A549 (cell line): Measurements from ENCODE around the gene EMD. TPM values are rescaled to one million over a fixed set of nuclear protein-coding genes. Genes with fewer than 3 reads are reported as not detected.

Source experiments
- ATAC-seq, 2 experiments: fragments of 200-7000 bp in 1 of 2; fragments of >200 bp in 1 of 2; cut with Nextera tagmentation in 1 of 2; cut with Tn5 transposase in 1 of 2; 3 replicates each; pipeline versions ENCODE4 v1.8.0 to v1.9.1; 2018 to 2020; ENCODE audit warnings: mild to moderate bottlenecking in 1 of 2, moderate library complexity in 1 of 2
- CTCF ChIA-PET: fragments of 300-600 bp; sonication (Branson Sonifier 250); formaldehyde crosslinking; extraction: SDS; loops from one replicate; lab custom pipeline; 2021; ENCODE audit warnings: antibody characterized with exemption, inconsistent platforms; lab: Yijun Ruan, JAX
- POLR2A ChIA-PET: fragments of 350-600 bp; formaldehyde crosslinking; extraction: SDS; loops from one replicate; lab custom pipeline; 2021; ENCODE audit warnings: antibody characterized with exemption, inconsistent platforms; lab: Yijun Ruan, JAX
- DNase-seq, 2 experiments: peaks; one replicate each; pipeline versions ENCODE4 v3.0.0 to v3.0.0-alpha.2; 2011 to 2016; ENCODE audit warnings: low read depth in 1 of 2, low spot score in 1 of 2
- FAIRE-seq: peaks from 2 replicates; lab custom pipeline; 2011; peaks lifted over from hg19 to GRCh38; lab: Jason Lieb, UNC
- H3K27ac ChIP-seq, 2 experiments: fragments of >200 bp; sonication (Bioruptor Twin); formaldehyde crosslinking; 3 replicates each; pipeline ENCODE4 v1.5.1; 2016 to 2017
- H3K4me1 ChIP-seq: fragments of >200 bp; sonication (Bioruptor Twin); formaldehyde crosslinking; 3 replicates; pipeline ENCODE4 v1.6.1; 2016
- H3K4me2 ChIP-seq: fragments of >200 bp; sonication (Bioruptor Twin); formaldehyde crosslinking; 3 replicates; pipeline ENCODE4 v1.6.1; 2016
- H3K4me3 ChIP-seq: fragments of >200 bp; sonication (Bioruptor Twin); formaldehyde crosslinking; 3 replicates; pipeline ENCODE4 v1.5.1; 2016
- H3K9me3 ChIP-seq: fragments of >200 bp; sonication (Bioruptor Twin); formaldehyde crosslinking; 3 replicates; pipeline ENCODE4 v1.6.1; 2016
- BHLHE40 ChIP-seq: IDR thresholded peaks from 2 replicates; pipeline ENCODE4 v1.6.1; 2012; ENCODE audit warnings: low read depth, low read length, inconsistent platforms
- CBX2 ChIP-seq: fragments of 200-600 bp; sonication (generic); IDR thresholded peaks from 2 replicates; pipeline ENCODE4 v1.6.1; 2016; ENCODE audit warnings: low read depth, mild to moderate bottlenecking, borderline replicate concordance
- CBX8 ChIP-seq: fragments of 200-600 bp; sonication (generic); IDR thresholded peaks from 2 replicates; pipeline ENCODE4 v1.6.1; 2016
- CEBPB ChIP-seq, 2 experiments: fragments of >200 bp in 1 of 2; sonication (Bioruptor Twin) in 1 of 2; formaldehyde crosslinking in 1 of 2; IDR thresholded peaks; 2 replicates each; pipeline ENCODE4 v1.6.1; 2012 to 2016
- CHD4 ChIP-seq: fragments of 200-600 bp; sonication (generic); IDR thresholded peaks from 2 replicates; pipeline ENCODE4 v1.6.1; 2016; ENCODE audit warnings: antibody characterized with exemption, mild to moderate bottlenecking, borderline replicate concordance
- EHMT2 ChIP-seq: fragments of 200-600 bp; sonication (generic); IDR thresholded peaks from 2 replicates; pipeline ENCODE4 v1.6.1; 2016; ENCODE audit warnings: antibody characterized with exemption, low read depth, mild to moderate bottlenecking, moderate library complexity
- ESRRA ChIP-seq: fragments of 150-350 bp; IDR thresholded peaks from 2 replicates; pipeline ENCODE4 v1.6.1; 2014; ENCODE audit warnings: mild to moderate bottlenecking, low read length, borderline replicate concordance
- FOSL2 ChIP-seq, 2 experiments: fragments of 450-650 bp in 1 of 2; fragments of >200 bp in 1 of 2; sonication (Bioruptor Twin) in 1 of 2; formaldehyde crosslinking; IDR thresholded peaks; 2 replicates each; pipeline versions ENCODE4 v1.5.0 to v1.6.1; 2016 to 2020; ENCODE audit warnings: mild to moderate bottlenecking in 1 of 2, moderate library complexity in 1 of 2
- JUNB ChIP-seq: fragments of >200 bp; sonication (Bioruptor Twin); formaldehyde crosslinking; IDR thresholded peaks from 2 replicates; pipeline ENCODE4 v1.6.1; 2016
- KDM1A ChIP-seq: fragments of 200-600 bp; sonication (generic); IDR thresholded peaks from 2 replicates; pipeline ENCODE4 v1.6.1; 2016; ENCODE audit warnings: low read depth, mild to moderate bottlenecking
- MAZ ChIP-seq: fragments of 150-350 bp; IDR thresholded peaks from 2 replicates; pipeline ENCODE4 v1.6.1; 2014; ENCODE audit warnings: antibody characterized with exemption, low read depth, low read length, borderline replicate concordance
- NFE2L2 ChIP-seq: fragments of 150-350 bp; conservative IDR thresholded peaks from 2 replicates; pipeline ENCODE4 v1.6.1; 2014; ENCODE audit warnings: low read length
- NPAS2 ChIP-seq: fragments of 250-450 bp; sonication (Bioruptor Pico); IDR thresholded peaks from 2 replicates; pipeline ENCODE4 v1.8.0; 2022; ENCODE audit warnings: mild to moderate bottlenecking, moderate library complexity, borderline replicate concordance
- RCOR1 ChIP-seq: fragments of 150-350 bp; IDR thresholded peaks from 2 replicates; pipeline ENCODE4 v1.6.1; 2014; ENCODE audit warnings: antibody characterized with exemption, low read length, low read depth
- RFX5 ChIP-seq: fragments of 450-650 bp; IDR thresholded peaks from 2 replicates; pipeline ENCODE4 v1.7.1; 2014; ENCODE audit warnings: antibody characterized with exemption, mild to moderate bottlenecking, moderate library complexity
- SREBF2 ChIP-seq: fragments of 450-650 bp; IDR thresholded peaks from 2 replicates; pipeline ENCODE4 v1.6.1; 2014; ENCODE audit warnings: mild to moderate bottlenecking, moderate library complexity
- TFCP2L1 ChIP-seq: fragments of 250-450 bp; sonication (Bioruptor Pico); IDR thresholded peaks from 2 replicates; pipeline ENCODE4 v1.5.0; 2021; ENCODE audit warnings: mild to moderate bottlenecking
- ZNF302 ChIP-seq: fragments of 250-450 bp; sonication (Bioruptor Pico); IDR thresholded peaks from 2 replicates; pipeline ENCODE4 v1.9.0; 2021; ENCODE audit warnings: inconsistent platforms, mild to moderate bottlenecking, moderate library complexity
- ZSCAN20 ChIP-seq: fragments of 250-450 bp; sonication (Bioruptor Pico); IDR thresholded peaks from 2 replicates; pipeline ENCODE4 v1.8.0; 2022; ENCODE audit warnings: mild to moderate bottlenecking, moderate library complexity
- WGBS: methylation state at CpG from one replicate; pipeline ENCODE4 v1.1.6; 2017; ENCODE audit errors: missing lambda C conversion rate; 5-methylcytosine and 5-hydroxymethylcytosine counted together
- polyA plus RNA-seq, 4 experiments: library from polyadenylated mRNA; depleted of rRNA in 3 of 4; stranded (reverse); fragments of >200 nt; fragmentation: RNase III in 1 of 4; extraction: RNeasy Plus Mini Kit Qiagen cat#74134 plus additional on column Dnase treatment in 1 of 4; gene quantifications; 2 replicates in 3 of 4; 3 replicates in 1 of 4; pipeline ENCODE4 v1.2.3, GENCODE V29; 2011 to 2017
- TF ChIP-seq, protein P1 (sequence below): IDR thresholded peaks from 2 replicates; pipeline ENCODE4 v1.6.1; 2012
- TF ChIP-seq, protein P2 (sequence below): fragments of 200-600 bp; sonication (generic); IDR thresholded peaks from 2 replicates; pipeline ENCODE4 v1.6.1; 2016; ENCODE audit warnings: antibody characterized with exemption, mild to moderate bottlenecking, moderate library complexity
- TF ChIP-seq, protein P3 (sequence below): IDR thresholded peaks from 2 replicates; pipeline ENCODE4 v1.6.1; 2012
- TF ChIP-seq, protein P4 (sequence below): fragments of 250-450 bp; sonication (Bioruptor Pico); IDR thresholded peaks from 2 replicates; pipeline ENCODE4 v1.5.0; 2020; ENCODE audit warnings: low read depth, mild to moderate bottlenecking, moderate library complexity

The EMD gene
- polyA plus RNA-seq, 2 of the 4 experiments (the other 2 are of a cell fraction) = 34.6 to 126 TPM

DNA sequence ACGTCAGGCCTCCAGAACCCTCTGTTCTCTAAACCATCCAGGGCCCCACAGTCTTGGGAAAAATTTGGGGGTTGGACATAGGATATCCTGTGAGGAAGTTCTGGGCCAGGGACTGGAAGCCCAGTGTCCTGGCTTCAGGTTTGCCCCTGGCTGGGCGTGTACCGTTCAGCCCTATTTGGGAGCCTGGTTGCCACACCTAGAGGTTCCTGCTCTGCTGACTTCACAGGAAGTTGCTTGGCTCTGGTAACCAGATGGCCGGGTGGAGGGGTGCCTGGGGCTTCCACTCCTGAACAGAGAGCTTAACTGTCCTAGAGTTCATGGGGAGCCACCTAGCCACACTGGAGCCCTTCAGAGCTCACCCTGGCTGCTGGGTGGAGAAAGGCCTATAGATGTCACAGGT lies 33.4 kb downstream of the EMD start:
- peak overlapping the region; percentile 93 for H3K4me2 ChIP-seq
- FAIRE-seq = no peak
- TF ChIP-seq TFCP2L1 (CRISPR knock-in tag) = no peak
- no peak for TF ChIP-seq NFE2L2
- TF ChIP-seq CHD4 = no peak
- no peak for TF ChIP-seq CBX2
- TF ChIP-seq, protein P1, sequence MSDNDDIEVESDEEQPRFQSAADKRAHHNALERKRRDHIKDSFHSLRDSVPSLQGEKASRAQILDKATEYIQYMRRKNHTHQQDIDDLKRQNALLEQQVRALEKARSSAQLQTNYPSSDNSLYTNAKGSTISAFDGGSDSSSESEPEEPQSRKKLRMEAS = no peak
- no peak for TF ChIP-seq MAZ
- TF ChIP-seq, protein P2, sequence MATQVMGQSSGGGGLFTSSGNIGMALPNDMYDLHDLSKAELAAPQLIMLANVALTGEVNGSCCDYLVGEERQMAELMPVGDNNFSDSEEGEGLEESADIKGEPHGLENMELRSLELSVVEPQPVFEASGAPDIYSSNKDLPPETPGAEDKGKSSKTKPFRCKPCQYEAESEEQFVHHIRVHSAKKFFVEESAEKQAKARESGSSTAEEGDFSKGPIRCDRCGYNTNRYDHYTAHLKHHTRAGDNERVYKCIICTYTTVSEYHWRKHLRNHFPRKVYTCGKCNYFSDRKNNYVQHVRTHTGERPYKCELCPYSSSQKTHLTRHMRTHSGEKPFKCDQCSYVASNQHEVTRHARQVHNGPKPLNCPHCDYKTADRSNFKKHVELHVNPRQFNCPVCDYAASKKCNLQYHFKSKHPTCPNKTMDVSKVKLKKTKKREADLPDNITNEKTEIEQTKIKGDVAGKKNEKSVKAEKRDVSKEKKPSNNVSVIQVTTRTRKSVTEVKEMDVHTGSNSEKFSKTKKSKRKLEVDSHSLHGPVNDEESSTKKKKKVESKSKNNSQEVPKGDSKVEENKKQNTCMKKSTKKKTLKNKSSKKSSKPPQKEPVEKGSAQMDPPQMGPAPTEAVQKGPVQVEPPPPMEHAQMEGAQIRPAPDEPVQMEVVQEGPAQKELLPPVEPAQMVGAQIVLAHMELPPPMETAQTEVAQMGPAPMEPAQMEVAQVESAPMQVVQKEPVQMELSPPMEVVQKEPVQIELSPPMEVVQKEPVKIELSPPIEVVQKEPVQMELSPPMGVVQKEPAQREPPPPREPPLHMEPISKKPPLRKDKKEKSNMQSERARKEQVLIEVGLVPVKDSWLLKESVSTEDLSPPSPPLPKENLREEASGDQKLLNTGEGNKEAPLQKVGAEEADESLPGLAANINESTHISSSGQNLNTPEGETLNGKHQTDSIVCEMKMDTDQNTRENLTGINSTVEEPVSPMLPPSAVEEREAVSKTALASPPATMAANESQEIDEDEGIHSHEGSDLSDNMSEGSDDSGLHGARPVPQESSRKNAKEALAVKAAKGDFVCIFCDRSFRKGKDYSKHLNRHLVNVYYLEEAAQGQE = no peak
- TF ChIP-seq, protein P3, sequence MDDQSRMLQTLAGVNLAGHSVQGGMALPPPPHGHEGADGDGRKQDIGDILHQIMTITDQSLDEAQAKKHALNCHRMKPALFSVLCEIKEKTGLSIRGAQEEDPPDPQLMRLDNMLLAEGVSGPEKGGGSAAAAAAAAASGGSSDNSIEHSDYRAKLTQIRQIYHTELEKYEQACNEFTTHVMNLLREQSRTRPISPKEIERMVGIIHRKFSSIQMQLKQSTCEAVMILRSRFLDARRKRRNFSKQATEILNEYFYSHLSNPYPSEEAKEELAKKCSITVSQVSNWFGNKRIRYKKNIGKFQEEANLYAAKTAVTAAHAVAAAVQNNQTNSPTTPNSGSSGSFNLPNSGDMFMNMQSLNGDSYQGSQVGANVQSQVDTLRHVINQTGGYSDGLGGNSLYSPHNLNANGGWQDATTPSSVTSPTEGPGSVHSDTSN = no peak
- TF ChIP-seq JUNB = no peak
- no peak for TF ChIP-seq RCOR1
- no peak for TF ChIP-seq BHLHE40
- TF ChIP-seq CBX8 = no peak
- TF ChIP-seq ZSCAN20 (CRISPR knock-in tag) = no peak
- no peak for TF ChIP-seq KDM1A
- no peak for TF ChIP-seq CEBPB (IDR thresholded peaks at IDR 0.05)
- TF ChIP-seq ZNF302 (CRISPR knock-in tag) = no peak
- TF ChIP-seq FOSL2 (IDR thresholded peaks at IDR 0.05) = no peak
- no peak for TF ChIP-seq FOSL2 (CRISPR knock-in tag; IDR thresholded peaks at IDR 0.05)
- no peaks in the 10 kb centered on the region for H3K9me3 ChIP-seq
- peak overlapping the region; percentile 96 to 100 for H3K27ac ChIP-seq
- CTCF ChIA-PET = interaction anchor here (1.0 to 1.1 kb wide), 2 partner anchors 22 to 39 kb away, joined by 3 read pairs; no protein-coding TSS in a partner anchor
- peak overlapping the region; percentile 89 for H3K4me3 ChIP-seq
- peaks cover 28% of the 10 kb centered on the region for H3K4me1 ChIP-seq
- no peak for ATAC-seq
- WGBS = 46% methylated on average over 3 of the region's 4 CpGs
- DNase-seq = no peak
- POLR2A ChIA-PET = interaction anchor here (0.5 to 1.2 kb wide), 5 partner anchors 13 to 392 kb away, joined by 3 to 7 read pairs (median 3); partner anchors contain the start of genes ATP6AP1 and RPL10

DNA sequence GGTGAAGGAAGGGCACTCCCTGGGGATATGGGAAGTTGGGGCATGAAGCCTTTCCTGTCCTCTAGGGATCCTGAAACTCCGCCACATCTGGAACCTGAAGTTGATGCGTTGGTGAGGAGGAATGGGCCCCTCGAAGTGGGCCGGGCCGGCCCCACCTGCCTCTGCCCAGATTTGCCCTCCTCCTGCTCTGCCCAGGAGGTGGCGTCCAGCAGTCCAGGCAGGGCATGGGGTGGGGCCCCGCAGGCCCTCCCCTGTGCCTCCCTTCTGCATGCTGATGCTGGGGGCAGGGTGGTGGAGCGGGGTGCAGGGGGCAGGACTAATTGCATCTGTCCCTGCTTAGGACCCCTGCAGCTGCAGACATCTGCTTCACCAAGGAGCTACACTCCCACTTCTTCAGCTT lies 34.0 kb downstream of the EMD start:
- H3K4me2 ChIP-seq = peak overlapping the region; percentile 93
- POLR2A ChIA-PET = no interaction called here
- H3K4me3 ChIP-seq = no peak overlapping the region
- CTCF ChIA-PET = interaction anchor here (1.0 to 2.2 kb wide), 2 partner anchors 14 to 39 kb away, joined by 3 to 5 read pairs; no protein-coding TSS in a partner anchor
- no peak for DNase-seq
- H3K9me3 ChIP-seq = no peaks in the 10 kb centered on the region
- FAIRE-seq = no peak
- no peak overlapping the region; a peak in 1 of 6 replicates for H3K27ac ChIP-seq
- no peak for ATAC-seq
- 85% methylated on average over 4 of the region's 8 CpGs for WGBS
- TF ChIP-seq EHMT2 (no peak), NPAS2 (CRISPR knock-in tag) (no peak), SREBF2 (no peak), ESRRA (no peak), RFX5 (no peak)
- TF ChIP-seq, protein P4, sequence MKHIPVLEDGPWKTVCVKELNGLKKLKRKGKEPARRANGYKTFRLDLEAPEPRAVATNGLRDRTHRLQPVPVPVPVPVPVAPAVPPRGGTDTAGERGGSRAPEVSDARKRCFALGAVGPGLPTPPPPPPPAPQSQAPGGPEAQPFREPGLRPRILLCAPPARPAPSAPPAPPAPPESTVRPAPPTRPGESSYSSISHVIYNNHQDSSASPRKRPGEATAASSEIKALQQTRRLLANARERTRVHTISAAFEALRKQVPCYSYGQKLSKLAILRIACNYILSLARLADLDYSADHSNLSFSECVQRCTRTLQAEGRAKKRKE (CRISPR knock-in tag) = no peak
- peaks cover 28% of the 10 kb centered on the region for H3K4me1 ChIP-seq
